Epithelial cell of esophagus (primary cell): ENCODE results near the gene MVP.
A peak's percentile ranks its signal among the peaks of the same experiment; 100 is the strongest.

Experiments
- DNase-seq: peaks from one replicate; pipeline ENCODE4 v3.0.0; 2010; ENCODE audit warnings: low read depth
- H3K4me3 ChIP-seq: 2 replicates; pipeline ENCODE4 v1.5.1; 2011; ENCODE audit warnings: mild to moderate bottlenecking, low read length, control low read depth
- CTCF ChIP-seq: IDR thresholded peaks from 2 replicates; pipeline ENCODE4 v1.5.1; 2011; ENCODE audit warnings: low read depth, mild to moderate bottlenecking, low read length, control low read depth, inconsistent platforms; ENCODE audit not compliant: insufficient read depth; ENCODE audit errors: missing control alignments

Gene MVP

DNA sequence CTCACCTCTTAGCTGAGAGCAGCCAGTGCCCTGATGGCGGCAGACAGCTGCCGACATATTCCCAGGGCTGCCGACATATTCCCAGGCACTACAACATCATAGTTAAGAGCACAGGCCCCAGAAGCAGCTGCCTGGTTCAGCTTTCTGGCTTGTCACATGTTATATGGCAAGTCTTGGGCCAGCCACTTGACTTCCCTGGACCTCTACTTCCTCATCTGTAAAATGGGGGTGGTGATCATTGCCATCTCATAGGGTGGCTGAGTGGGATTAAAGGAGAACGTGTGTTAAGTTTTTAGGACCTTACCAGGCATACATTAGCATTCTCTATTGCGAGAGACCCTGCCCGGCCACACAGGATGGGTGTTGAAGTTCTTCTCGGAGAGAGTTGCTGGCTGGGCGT is 23.7 kb downstream of the MVP start:
- DNase-seq, result no peak
- no peak for TF ChIP-seq CTCF

DNA sequence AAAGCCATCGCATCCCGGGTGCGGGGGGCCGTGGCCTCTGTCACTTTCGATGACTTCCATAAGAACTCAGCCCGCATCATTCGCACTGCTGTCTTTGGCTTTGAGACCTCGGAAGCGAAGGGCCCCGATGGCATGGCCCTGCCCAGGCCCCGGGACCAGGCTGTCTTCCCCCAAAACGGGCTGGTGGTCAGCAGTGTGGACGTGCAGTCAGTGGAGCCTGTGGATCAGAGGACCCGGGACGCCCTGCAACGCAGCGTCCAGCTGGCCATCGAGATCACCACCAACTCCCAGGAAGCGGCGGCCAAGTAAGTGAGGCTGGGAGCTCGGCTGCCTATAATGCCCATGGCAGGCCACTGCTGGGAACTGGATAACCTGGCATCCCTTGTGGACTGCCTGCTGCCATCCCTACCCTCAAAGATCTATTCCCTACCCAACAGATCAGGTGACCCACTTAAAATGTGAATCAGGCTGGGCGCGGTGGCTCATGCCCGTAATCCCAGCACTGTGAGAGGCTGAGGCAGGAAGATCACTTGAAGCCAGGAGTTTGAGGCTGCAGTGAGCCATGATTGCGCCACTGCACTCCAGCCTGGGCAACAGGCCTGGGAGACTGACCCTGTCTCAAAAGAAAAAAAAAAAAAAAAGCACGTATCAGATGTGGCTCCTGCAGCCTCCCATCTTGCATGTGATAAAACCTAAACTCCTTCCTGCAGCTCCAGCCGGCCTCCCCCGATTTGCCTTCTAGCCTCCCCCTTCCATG is 24.5 kb downstream of the MVP start:
- DNase-seq, result peak; percentile 14
- no peak for TF ChIP-seq CTCF

More for the DNA sequence above, 23.7 kb downstream of the MVP start:
- no peak overlapping the region for H3K4me3 ChIP-seq

GRCh38 chr16:29845656-29846055 is 25.4 kb downstream of the MVP start:
- no peak overlapping the region for H3K4me3 ChIP-seq
- TF ChIP-seq CTCF, result no peak
- no peak for DNase-seq

More for the DNA sequence above, 24.5 kb downstream of the MVP start:
- H3K4me3 ChIP-seq, result no peak overlapping the region

DNA sequence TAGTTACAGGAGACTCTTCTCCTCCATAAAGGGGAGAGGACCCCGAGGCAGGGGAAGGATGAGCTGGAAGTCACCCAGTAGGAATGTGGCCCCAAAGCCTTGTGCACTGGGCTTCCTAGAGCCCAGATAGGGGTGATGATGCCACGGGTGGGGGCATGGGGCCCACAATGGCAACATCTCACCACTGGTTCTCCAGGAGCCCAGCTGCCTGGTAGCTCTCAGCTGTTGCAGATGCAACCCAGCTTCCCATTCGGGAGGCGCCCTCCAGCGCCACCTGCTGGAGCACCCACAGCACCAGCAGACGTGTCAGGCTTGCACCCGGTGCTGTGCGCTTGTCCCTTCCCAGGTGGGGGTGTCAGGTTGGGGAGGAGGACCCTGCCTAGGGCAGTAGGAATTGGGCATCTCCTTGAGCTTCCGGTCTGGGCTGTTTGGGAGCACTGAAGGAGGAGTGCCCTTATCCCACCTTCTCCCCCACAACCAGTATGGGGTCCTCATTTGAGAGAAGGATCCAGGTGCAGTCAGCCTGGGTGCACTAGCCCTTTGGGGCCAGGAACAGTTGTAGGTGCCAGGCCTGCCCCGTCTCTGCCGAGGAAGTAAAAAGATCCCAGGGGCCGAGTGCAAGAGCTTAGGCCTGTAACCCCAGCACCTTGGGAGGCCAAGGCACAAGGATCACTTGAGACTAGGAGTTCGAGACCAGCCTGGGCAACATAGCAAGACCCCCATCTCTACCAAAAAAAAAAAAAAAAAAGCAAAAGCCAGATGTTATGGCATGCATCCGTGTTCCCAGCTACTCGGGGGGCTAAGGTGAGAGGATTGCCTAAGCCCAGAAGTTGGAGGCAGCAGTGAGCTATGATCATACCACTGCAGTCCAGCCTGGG is 28.4 kb downstream of the MVP start:
- peak; percentile 89 for TF ChIP-seq CTCF
- no peak overlapping the region for H3K4me3 ChIP-seq
- peak; percentile 69 for DNase-seq

DNA sequence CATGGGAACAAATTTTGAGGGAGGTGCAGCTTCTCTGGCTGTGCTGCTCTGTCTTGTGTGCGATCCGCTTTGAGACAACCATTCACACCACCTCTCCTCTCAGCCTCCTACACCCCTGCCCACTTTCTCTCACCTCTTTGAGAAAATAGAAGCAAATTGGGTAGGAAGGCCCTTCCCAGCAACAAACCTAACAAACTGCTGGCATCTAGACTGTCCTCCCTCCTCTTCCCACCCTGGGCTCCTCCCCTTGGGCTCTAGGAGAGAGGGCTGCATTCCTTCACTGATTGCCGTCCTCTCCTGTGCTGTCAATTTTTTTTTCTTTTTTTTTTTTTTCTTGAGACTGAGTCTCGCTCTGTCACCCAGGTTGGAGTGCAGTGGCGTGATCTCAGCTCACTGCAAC is 29.2 kb downstream of the MVP start:
- no peak for DNase-seq
- no peak for TF ChIP-seq CTCF
- H3K4me3 ChIP-seq, result no peak overlapping the region

DNA sequence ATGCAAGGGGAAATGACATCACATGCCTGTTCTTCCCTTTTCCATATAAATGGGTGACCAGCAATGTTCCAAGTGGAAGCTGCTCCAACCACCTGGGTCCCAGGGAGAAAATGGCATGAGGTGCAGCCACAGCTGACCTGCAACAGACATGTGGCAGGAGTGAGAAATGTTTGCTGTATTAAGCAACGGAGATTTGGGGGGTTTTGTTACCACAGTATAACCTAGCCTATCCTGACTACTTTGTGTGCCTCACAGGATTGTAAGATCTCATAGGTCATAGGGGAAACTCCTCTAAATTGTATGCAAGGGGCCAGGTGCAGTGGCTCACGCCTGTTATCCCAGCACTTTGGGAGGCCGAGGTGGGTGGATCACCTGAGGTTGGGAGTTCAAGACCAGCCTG is 30.7 kb downstream of the MVP start:
- TF ChIP-seq CTCF, result no peak
- H3K4me3 ChIP-seq, result no peak overlapping the region
- no peak for DNase-seq
